Cardiac fibroblast (primary cell): ENCODE data around the gene MS4A6E.

Source experiments
- DNase-seq, 2 donors: peaks; one replicate each; pipeline versions ENCODE4 v3.0.0 to v3.0.0-alpha.2; 2010; ENCODE audit warnings: low read depth in 2 of 2
- H3K4me3 ChIP-seq, 2 donors: replicated peaks in 1 of 2; 1 replicate in 1 of 2; 2 replicates in 1 of 2; pipeline ENCODE4 v1.5.1; 2011; ENCODE audit warnings: low read depth in 2 of 2, low read length in 2 of 2, mild to moderate bottlenecking in 2 of 2, moderate library complexity in 1 of 2
- TF ChIP-seq, protein P1 (sequence below): IDR thresholded peaks from one replicate; pipeline ENCODE4 v1.5.1; 2011; ENCODE audit warnings: low read depth, mild to moderate bottlenecking, low read length, inconsistent platforms

Gene MS4A6E

DNA sequence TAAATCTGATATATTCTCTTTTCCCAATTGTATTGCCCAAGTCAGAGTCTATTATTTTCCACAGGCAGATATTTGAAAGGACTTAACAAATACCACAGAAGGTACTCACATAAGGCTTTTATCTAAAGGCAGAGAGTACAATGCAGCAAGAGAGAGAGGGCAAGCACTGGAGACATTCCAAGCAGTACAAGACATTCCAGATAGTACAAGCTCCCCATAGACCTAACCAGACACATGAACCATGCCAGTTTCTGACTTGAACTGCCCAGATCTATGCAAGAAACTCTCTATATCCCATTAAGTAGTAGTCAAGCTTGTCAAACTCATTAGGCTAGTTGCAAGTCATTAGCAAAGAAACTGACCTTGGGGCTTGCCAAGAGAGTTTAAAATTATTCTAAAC, 11.2 kb upstream of the MS4A6E start:
- DNase-seq: peak; percentile 2 to 3
- TF ChIP-seq, protein P1, sequence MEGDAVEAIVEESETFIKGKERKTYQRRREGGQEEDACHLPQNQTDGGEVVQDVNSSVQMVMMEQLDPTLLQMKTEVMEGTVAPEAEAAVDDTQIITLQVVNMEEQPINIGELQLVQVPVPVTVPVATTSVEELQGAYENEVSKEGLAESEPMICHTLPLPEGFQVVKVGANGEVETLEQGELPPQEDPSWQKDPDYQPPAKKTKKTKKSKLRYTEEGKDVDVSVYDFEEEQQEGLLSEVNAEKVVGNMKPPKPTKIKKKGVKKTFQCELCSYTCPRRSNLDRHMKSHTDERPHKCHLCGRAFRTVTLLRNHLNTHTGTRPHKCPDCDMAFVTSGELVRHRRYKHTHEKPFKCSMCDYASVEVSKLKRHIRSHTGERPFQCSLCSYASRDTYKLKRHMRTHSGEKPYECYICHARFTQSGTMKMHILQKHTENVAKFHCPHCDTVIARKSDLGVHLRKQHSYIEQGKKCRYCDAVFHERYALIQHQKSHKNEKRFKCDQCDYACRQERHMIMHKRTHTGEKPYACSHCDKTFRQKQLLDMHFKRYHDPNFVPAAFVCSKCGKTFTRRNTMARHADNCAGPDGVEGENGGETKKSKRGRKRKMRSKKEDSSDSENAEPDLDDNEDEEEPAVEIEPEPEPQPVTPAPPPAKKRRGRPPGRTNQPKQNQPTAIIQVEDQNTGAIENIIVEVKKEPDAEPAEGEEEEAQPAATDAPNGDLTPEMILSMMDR: no peak
- H3K4me3 ChIP-seq: no peak overlapping the region

DNA sequence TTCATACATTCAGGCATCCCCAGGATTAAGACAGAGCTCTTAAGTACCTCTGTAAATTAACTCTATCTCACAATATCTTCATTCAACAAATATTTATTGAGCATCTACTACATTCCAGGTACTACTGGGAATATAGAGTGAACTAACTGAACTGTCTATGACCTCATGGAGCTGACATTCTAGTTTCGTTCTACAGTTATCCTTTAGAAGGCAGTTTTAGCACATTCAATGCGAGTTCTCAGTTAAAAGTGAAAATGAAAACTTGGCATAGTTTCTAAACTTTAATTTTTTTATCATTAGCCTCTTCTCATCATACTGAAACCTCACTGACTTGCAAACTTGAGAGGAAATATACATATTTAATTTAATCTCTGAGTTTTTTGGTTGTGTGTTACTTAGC, 10.7 kb upstream of the MS4A6E start:
- TF ChIP-seq, protein P1: no peak
- DNase-seq: no peak
- H3K4me3 ChIP-seq: no peak overlapping the region

DNA sequence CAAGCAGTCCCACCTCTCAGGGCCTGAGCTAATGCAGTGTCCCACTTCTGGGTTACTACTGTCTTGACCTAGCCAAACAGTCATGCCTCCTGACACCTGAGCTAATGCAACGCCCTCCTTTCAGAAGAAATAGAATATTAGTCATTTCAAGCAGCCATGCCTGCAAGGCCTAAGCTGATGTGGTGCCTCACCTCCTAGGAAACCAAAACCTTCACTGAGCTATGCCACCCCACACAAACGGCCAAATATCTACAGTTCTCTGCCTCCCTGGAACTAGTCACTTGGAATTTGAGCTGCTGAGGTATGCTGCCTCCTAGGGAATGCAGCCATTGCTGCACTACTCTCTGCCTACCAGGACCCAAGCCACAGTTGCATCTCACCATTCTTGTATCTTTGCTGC, 8.3 kb upstream of the MS4A6E start:
- DNase-seq: no peak
- no peak overlapping the region for H3K4me3 ChIP-seq
- TF ChIP-seq, protein P1: no peak

DNA sequence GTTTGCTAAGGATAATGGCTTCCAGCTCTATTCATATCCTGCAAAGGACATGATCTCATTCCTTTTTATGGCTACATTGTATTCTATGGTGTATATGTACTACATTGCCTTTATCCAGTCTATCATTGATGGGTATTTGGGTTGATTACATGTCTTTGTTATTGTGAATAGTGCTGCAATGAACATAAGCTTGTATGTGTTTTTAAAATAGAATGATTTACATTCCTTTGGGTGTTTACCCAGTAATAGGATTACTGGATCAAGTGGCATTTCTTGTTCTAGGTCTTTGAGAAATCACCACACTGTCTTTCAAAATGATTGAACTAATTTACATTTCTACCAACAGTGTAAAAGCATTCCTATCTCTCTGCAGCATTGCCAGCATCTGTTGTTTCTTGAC, 6.0 kb upstream of the MS4A6E start:
- TF ChIP-seq, protein P1: no peak
- no peak overlapping the region for H3K4me3 ChIP-seq
- no peak for DNase-seq

DNA sequence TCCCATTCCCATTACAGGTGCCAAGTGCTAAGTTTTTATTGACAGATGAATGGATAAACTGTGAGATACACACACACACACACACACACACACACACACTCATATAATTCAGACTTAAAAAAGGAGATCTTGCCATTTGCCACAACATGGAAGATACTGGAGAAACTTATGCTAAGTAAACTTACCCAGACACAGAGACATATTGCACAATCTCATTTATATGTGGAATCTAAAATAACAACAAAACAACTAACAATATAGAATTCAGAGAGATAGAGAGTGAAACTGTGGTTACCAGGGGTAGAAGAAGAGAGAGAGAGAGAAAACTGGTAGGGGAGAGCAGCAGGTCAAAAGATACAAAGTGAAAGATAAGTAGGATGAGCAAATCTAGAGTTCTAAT, 1.4 kb downstream of the MS4A6E start:
- DNase-seq: no peak
- H3K4me3 ChIP-seq: no peak overlapping the region
- TF ChIP-seq, protein P1: no peak

DNA sequence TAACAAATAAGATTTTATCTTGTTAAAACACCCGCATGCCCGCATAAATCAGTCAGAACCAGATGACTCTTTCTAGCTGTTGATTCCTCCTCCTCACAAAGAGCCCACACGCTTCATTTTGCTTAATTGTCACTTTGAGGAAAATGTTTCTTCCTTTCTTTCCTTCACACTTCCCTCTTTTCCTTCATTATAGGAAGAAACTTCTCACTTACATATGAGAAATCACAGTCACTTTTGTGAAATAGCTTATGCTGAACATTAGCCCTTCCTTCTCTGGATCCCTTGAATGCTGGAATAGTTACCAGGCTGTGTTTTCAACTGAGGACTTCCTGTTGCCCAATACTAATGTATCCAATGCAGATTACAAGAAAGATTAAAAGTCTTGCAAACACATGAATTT, 5.8 kb downstream of the MS4A6E start:
- DNase-seq: no peak
- TF ChIP-seq, protein P1: no peak
- H3K4me3 ChIP-seq: no peak overlapping the region

DNA sequence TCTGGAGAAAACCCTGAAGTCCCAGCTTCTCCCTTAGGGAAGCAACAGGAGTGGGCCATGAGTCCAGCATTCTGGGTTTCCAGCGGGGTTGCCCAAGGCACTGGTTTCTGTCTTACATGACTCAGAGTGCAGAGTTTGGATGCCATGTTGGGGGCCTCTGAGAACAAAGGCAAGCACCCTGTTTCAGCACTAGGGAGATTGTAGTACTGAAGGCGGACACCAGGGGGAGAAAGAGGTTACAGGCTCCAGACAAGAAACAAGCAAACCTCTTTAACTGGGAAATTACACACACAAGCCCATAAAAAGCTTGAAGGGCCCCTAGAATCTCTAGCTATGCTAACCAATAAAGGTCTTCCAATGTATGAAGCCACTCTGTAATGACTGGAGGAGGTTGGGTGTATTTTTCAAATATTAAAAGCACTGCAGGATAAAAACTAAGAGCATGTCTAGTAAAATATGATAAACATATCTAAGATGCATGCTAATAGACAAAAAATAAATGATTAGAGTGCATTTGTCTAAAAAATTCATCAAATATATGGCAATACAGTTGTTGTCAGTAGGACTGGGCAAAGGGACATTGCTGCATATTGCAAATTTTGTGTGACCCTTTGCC, 7.1 kb downstream of the MS4A6E start:
- H3K4me3 ChIP-seq: no peak overlapping the region
- peak; percentile 45 to 68 for DNase-seq
- TF ChIP-seq, protein P1: peak; percentile 85
